Measurements from ENCODE around the gene ALAD.
A peak's percentile ranks its signal among the peaks of the same experiment; 100 is the strongest.
"Not testable (repeated sequence)": the region's sequence is repeated elsewhere in the genome, so short reads cannot be mapped to it uniquely, and the experiment has no call there.

Gene ALAD

GRCh38 chr9:113401027-113401792, at the start of gene ALAD:
TSS of gene ALAD (minus strand) at chr9:113401284. CDS start at chr9:113393559, 7,725 bp downstream.
- H3K9ac ChIP-seq (ENCODE audit: low read length) = peak within 1 kb of the TSS; percentile 89
- peaks cover 38% of the 10 kb centered on the region for H3K4me1 ChIP-seq (ENCODE audit: control insufficient read depth, insufficient read depth, low read length)
- no peaks in the 10 kb centered on the region for H3K9me3 ChIP-seq (ENCODE audit: control insufficient read depth, low read length)
- peak within 1 kb of the TSS; percentile 95 for H3K4me3 ChIP-seq (ENCODE audit: low read length)
- DNase-seq (ENCODE audit: low read depth) = peak; percentile 100
- H3K27me3 ChIP-seq (replicated peaks; ENCODE audit: control insufficient read depth, insufficient read depth, low read length) = no peaks in the 10 kb centered on the region
- H3K36me3 ChIP-seq (ENCODE audit: control insufficient read depth, insufficient read depth, low read length, severe bottlenecking) = no peaks in the 10 kb centered on the region

- Histone ChIP-seq H3K9ac (ENCODE audit: low read length) (no peak overlapping the region), H3K4me1 (ENCODE audit: control insufficient read depth, insufficient read depth, low read length) (peaks cover 6% of the 10 kb centered on the region), H3K36me3 (ENCODE audit: control insufficient read depth, insufficient read depth, low read length, severe bottlenecking) (no peaks in the 10 kb centered on the region), H3K4me3 (ENCODE audit: low read length) (no peak overlapping the region), H3K27me3 (replicated peaks; ENCODE audit: control insufficient read depth, insufficient read depth, low read length) (no peaks in the 10 kb centered on the region), H3K9me3 (ENCODE audit: control insufficient read depth, low read length) (no peaks in the 10 kb centered on the region)
- DNase-seq (ENCODE audit: low read depth) = no peak
Observed at GRCh38 chr9:113449376-113449775, 48.3 kb upstream of the ALAD start.

- peak; percentile 81 for DNase-seq (ENCODE audit: low read depth)
- no peaks in the 10 kb centered on the region for H3K27me3 ChIP-seq (replicated peaks; ENCODE audit: control insufficient read depth, insufficient read depth, low read length)
- no peaks in the 10 kb centered on the region for H3K9me3 ChIP-seq (ENCODE audit: control insufficient read depth, low read length)
Observed at GRCh38 chr9:113446323-113446740, 45.2 kb upstream of the ALAD start.

GRCh38 chr9:113444736-113445135, 43.7 kb upstream of the ALAD start:
- no peak for DNase-seq (ENCODE audit: low read depth)
- Histone ChIP-seq H3K9me3 (ENCODE audit: control insufficient read depth, low read length) (no peaks in the 10 kb centered on the region), H3K36me3 (ENCODE audit: control insufficient read depth, insufficient read depth, low read length, severe bottlenecking) (no peaks in the 10 kb centered on the region), H3K27me3 (replicated peaks; ENCODE audit: control insufficient read depth, insufficient read depth, low read length) (no peaks in the 10 kb centered on the region), H3K9ac (ENCODE audit: low read length) (no peak overlapping the region), H3K4me3 (ENCODE audit: low read length) (no peak overlapping the region), H3K4me1 (ENCODE audit: control insufficient read depth, insufficient read depth, low read length) (no peaks in the 10 kb centered on the region)

More at GRCh38 chr9:113446323-113446740, 45.2 kb upstream of the ALAD start:
- Histone ChIP-seq H3K4me3 (ENCODE audit: low read length) (no peak overlapping the region), H3K36me3 (ENCODE audit: control insufficient read depth, insufficient read depth, low read length, severe bottlenecking) (no peaks in the 10 kb centered on the region), H3K4me1 (ENCODE audit: control insufficient read depth, insufficient read depth, low read length) (no peaks in the 10 kb centered on the region), H3K9ac (ENCODE audit: low read length) (no peak overlapping the region)

- not testable (repeated sequence) for H3K36me3 ChIP-seq (ENCODE audit: control insufficient read depth, insufficient read depth, low read length, severe bottlenecking); H3K4me3 ChIP-seq (ENCODE audit: low read length); H3K9me3 ChIP-seq (ENCODE audit: control insufficient read depth, low read length); H3K27me3 ChIP-seq (replicated peaks; ENCODE audit: control insufficient read depth, insufficient read depth, low read length); H3K9ac ChIP-seq (ENCODE audit: low read length); DNase-seq (ENCODE audit: low read depth); H3K4me1 ChIP-seq (ENCODE audit: control insufficient read depth, insufficient read depth, low read length)
Observed at GRCh38 chr9:113437716-113438115, 36.6 kb upstream of the ALAD start.

GRCh38 chr9:113436728-113437515, 35.8 kb upstream of the ALAD start:
- no peaks in the 10 kb centered on the region for H3K27me3 ChIP-seq (replicated peaks; ENCODE audit: control insufficient read depth, insufficient read depth, low read length)
- no peaks in the 10 kb centered on the region for H3K9me3 ChIP-seq (ENCODE audit: control insufficient read depth, low read length)
- H3K4me1 ChIP-seq (ENCODE audit: control insufficient read depth, insufficient read depth, low read length) = no peaks in the 10 kb centered on the region
- peak; percentile 76 for DNase-seq (ENCODE audit: low read depth)
- H3K9ac ChIP-seq (ENCODE audit: low read length) = no peak overlapping the region
- H3K36me3 ChIP-seq (ENCODE audit: control insufficient read depth, insufficient read depth, low read length, severe bottlenecking) = no peaks in the 10 kb centered on the region
- H3K4me3 ChIP-seq (ENCODE audit: low read length) = no peak overlapping the region

GRCh38 chr9:113431191-113431590, 30.1 kb upstream of the ALAD start:
- no peak for DNase-seq (ENCODE audit: low read depth)
- no peaks in the 10 kb centered on the region for H3K36me3 ChIP-seq (ENCODE audit: control insufficient read depth, insufficient read depth, low read length, severe bottlenecking)
- no peak overlapping the region for H3K4me3 ChIP-seq (ENCODE audit: low read length)
- H3K27me3 ChIP-seq (replicated peaks; ENCODE audit: control insufficient read depth, insufficient read depth, low read length) = no peaks in the 10 kb centered on the region
- peaks cover 14% of the 10 kb centered on the region for H3K4me1 ChIP-seq (ENCODE audit: control insufficient read depth, insufficient read depth, low read length)
- no peaks in the 10 kb centered on the region for H3K9me3 ChIP-seq (ENCODE audit: control insufficient read depth, low read length)
- no peak overlapping the region for H3K9ac ChIP-seq (ENCODE audit: low read length)

GRCh38 chr9:113428062-113428615, 27.1 kb upstream of the ALAD start:
- Histone ChIP-seq H3K36me3 (ENCODE audit: control insufficient read depth, insufficient read depth, low read length, severe bottlenecking) (no peaks in the 10 kb centered on the region), H3K9me3 (ENCODE audit: control insufficient read depth, low read length) (no peaks in the 10 kb centered on the region), H3K27me3 (replicated peaks; ENCODE audit: control insufficient read depth, insufficient read depth, low read length) (peaks cover 4% of the 10 kb centered on the region), H3K4me1 (ENCODE audit: control insufficient read depth, insufficient read depth, low read length) (peaks cover 14% of the 10 kb centered on the region), H3K4me3 (ENCODE audit: low read length) (no peak overlapping the region), H3K9ac (ENCODE audit: low read length) (no peak overlapping the region)
- DNase-seq (ENCODE audit: low read depth) = no peak

GRCh38 chr9:113427629-113428028, 26.5 kb upstream of the ALAD start:
- H3K9me3 ChIP-seq (ENCODE audit: control insufficient read depth, low read length) = no peaks in the 10 kb centered on the region
- no peaks in the 10 kb centered on the region for H3K36me3 ChIP-seq (ENCODE audit: control insufficient read depth, insufficient read depth, low read length, severe bottlenecking)

GRCh38 chr9:113426701-113427100, 25.6 kb upstream of the ALAD start:
- H3K9me3 ChIP-seq (ENCODE audit: control insufficient read depth, low read length) = no peaks in the 10 kb centered on the region
- no peak overlapping the region for H3K4me3 ChIP-seq (ENCODE audit: low read length)
- H3K36me3 ChIP-seq (ENCODE audit: control insufficient read depth, insufficient read depth, low read length, severe bottlenecking) = no peaks in the 10 kb centered on the region
- no peak overlapping the region for H3K9ac ChIP-seq (ENCODE audit: low read length)
- peaks cover 14% of the 10 kb centered on the region for H3K4me1 ChIP-seq (ENCODE audit: control insufficient read depth, insufficient read depth, low read length)
- H3K27me3 ChIP-seq (replicated peaks; ENCODE audit: control insufficient read depth, insufficient read depth, low read length) = peaks cover 4% of the 10 kb centered on the region
- DNase-seq (ENCODE audit: low read depth) = no peak

More at GRCh38 chr9:113427629-113428028, 26.5 kb upstream of the ALAD start:
- Histone ChIP-seq H3K27me3 (replicated peaks; ENCODE audit: control insufficient read depth, insufficient read depth, low read length) (peaks cover 4% of the 10 kb centered on the region), H3K9ac (ENCODE audit: low read length) (no peak overlapping the region), H3K4me3 (ENCODE audit: low read length) (no peak overlapping the region), H3K4me1 (ENCODE audit: control insufficient read depth, insufficient read depth, low read length) (peaks cover 14% of the 10 kb centered on the region)
- peak; percentile 76 for DNase-seq (ENCODE audit: low read depth)

- no peaks in the 10 kb centered on the region for H3K9me3 ChIP-seq (ENCODE audit: control insufficient read depth, low read length)
- H3K36me3 ChIP-seq (ENCODE audit: control insufficient read depth, insufficient read depth, low read length, severe bottlenecking) = no peaks in the 10 kb centered on the region
- H3K4me1 ChIP-seq (ENCODE audit: control insufficient read depth, insufficient read depth, low read length) = peaks cover 14% of the 10 kb centered on the region
- H3K4me3 ChIP-seq (ENCODE audit: low read length) = no peak overlapping the region
- H3K27me3 ChIP-seq (replicated peaks; ENCODE audit: control insufficient read depth, insufficient read depth, low read length) = peaks cover 4% of the 10 kb centered on the region
- no peak for DNase-seq (ENCODE audit: low read depth)
- H3K9ac ChIP-seq (ENCODE audit: low read length) = no peak overlapping the region
Observed at GRCh38 chr9:113425072-113425471, 24.0 kb upstream of the ALAD start.

All from adipocyte (in vitro differentiated cells).